ENCODE measurements around the gene EFCAB5.
A peak's percentile ranks its signal among the peaks of the same experiment; 100 is the strongest.
"Not testable (repeated sequence)": the region's sequence is repeated elsewhere in the genome, so short reads cannot be mapped to it uniquely, and the experiment has no call there.

EFCAB5 gene

DNA sequence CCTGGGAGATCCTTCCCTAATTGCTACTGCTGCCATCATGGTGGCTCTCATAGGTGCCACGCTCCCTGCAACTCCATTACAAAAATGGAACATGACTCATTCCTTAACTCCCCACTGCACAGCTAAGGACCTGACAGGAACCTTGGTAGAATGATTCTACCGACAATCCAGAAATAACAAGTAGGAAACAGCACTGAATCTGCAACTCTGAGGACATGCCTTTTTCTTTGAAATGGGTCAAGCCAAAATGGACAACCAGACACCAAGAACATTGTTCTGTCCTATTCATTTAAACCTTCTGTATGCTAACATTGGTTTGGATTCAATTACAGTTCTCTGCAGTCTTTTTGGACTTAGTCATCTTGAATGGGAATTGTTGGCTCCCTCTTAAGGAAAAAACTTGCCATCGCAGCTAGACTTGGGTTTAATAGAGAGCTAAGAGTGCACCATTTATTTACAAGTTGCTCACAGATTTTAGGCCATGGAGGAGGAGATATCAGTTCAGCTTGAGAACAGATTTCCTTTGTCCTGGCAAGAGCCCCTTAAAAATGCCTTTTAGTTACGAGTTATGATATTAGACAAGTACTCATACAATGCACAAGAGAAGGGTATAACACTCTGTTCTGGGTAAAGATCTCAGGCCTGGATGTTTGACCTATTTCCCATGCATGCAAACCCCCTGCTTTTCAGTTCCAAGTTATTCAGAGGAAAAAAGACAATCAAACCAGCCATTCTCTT is 154.2 kb downstream of the EFCAB5 start:
- Histone ChIP-seq H3K9me3 (ENCODE audit: low read length) (peaks cover 3% of the 10 kb centered on the region), H3K4me3 (ENCODE audit: low read length) (no peak overlapping the region), H3K4me1 (ENCODE audit: insufficient read depth, low read length) (no peaks in the 10 kb centered on the region), H3K27me3 (ENCODE audit: insufficient read depth, low read length) (peaks cover 11% of the 10 kb centered on the region), H2AFZ (ENCODE audit: low read depth, low read length) (no peak overlapping the region), H3K36me3 (ENCODE audit: insufficient read depth, low read length) (no peaks in the 10 kb centered on the region)

DNA sequence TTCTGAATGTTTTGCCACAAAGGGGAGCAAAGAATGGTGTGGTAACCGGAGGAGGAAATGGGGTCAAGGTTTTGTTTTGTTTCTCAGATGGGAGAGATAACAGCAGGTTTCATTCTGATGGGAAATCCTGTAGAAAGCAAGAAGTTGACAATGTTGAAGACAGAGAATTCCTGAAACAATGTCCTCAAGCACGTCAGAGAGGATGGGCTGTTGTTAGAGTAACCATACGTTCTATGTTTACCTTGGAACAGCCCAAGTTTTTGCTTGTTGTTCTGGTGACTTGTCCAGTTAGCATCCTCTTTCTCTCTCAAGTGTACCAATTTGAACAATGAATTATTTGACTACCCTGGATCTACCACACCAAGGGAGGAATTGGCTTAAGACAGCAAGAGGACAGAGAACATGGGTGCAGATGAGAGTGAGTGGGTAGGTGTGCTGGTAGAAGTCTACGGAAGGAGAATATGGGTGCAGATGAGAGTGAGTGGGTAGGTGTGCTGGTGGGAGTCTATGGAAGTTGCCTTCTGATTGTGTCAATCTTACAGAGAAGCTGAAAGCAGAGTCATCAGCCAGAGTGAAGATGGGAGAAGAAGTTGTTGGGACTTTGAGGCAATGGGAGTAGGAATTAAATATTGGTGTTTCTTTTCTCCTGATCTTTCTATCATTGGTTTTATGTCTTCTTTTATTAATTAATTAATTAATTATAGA is 160.4 kb downstream of the EFCAB5 start:
- no peak overlapping the region for H2AFZ ChIP-seq (ENCODE audit: low read depth, low read length)
- H3K27me3 ChIP-seq (ENCODE audit: insufficient read depth, low read length) = peaks cover 12% of the 10 kb centered on the region
- H3K4me1 ChIP-seq (ENCODE audit: insufficient read depth, low read length) = peaks cover 16% of the 10 kb centered on the region
- H3K36me3 ChIP-seq (ENCODE audit: insufficient read depth, low read length) = no peaks in the 10 kb centered on the region
- H3K9me3 ChIP-seq (ENCODE audit: low read length) = peaks cover 3% of the 10 kb centered on the region
- no peak overlapping the region for H3K4me3 ChIP-seq (ENCODE audit: low read length)

DNA sequence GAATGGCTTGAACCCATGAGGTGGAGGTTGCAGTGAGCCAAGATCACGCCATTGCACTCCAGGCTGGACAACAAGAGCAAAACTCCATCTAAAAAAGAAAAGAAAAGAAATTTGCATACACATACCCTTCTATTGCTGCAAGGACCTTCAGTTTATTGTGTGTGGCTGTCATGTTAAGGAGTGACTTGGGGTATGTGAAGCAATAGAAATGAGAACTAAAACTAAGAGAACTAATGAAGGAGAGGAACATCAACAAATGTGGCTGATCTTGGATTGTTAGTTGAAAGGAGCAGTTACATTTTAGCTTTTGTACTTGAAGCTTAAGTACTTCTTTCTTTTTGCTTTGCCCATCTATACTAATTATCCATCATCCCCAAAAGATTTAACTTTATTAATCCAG is 162.5 kb downstream of the EFCAB5 start:
- peaks cover 3% of the 10 kb centered on the region for H3K9me3 ChIP-seq (ENCODE audit: low read length)
- peak overlapping the region; percentile 32 for H3K4me3 ChIP-seq (ENCODE audit: low read length)
- H3K36me3 ChIP-seq (ENCODE audit: insufficient read depth, low read length) = no peaks in the 10 kb centered on the region
- H3K4me1 ChIP-seq (ENCODE audit: insufficient read depth, low read length) = peaks cover 16% of the 10 kb centered on the region
- H3K27me3 ChIP-seq (ENCODE audit: insufficient read depth, low read length) = peaks cover 12% of the 10 kb centered on the region
- H2AFZ ChIP-seq (ENCODE audit: low read depth, low read length) = no peak overlapping the region

DNA sequence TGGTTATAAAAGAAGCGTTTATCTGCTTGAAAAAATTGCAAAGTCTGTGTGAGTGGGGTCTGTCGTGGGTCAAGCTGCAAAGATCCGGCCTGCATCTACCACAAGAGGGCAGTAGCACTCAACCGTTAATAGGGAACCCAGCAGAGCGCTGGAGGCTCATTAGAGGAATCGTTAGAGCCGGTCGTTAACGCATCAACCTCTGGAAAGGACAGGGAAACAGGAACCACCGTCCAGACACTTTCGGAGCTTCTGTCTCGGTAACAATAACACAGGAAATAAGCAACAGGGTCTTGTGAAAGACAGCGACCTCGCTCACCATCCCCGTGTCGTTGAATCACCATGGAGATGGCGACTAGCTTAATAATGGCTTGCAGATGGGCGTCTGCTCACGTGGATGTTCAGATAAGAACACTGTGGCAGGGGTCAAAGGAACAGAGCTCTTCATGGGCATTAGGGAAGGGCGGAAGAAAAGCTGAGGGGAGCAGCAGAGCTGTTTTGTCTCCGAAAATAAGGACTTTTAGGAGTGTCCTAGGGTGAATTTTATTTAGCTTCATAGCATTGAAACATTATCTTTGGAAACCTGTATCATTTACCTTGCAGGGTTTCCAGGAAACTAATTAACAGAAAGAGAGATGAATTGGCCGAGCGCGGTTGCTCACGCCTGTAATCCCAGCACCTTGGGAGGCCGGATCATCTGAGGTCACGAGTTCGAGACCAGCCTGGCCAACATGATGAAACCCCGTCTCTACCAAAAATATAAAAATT is 163.3 kb downstream of the EFCAB5 start:
- H3K27me3 ChIP-seq (ENCODE audit: insufficient read depth, low read length) = peaks cover 7% of the 10 kb centered on the region
- H2AFZ ChIP-seq (ENCODE audit: low read depth, low read length) = peak overlapping the region; percentile 15

DNA sequence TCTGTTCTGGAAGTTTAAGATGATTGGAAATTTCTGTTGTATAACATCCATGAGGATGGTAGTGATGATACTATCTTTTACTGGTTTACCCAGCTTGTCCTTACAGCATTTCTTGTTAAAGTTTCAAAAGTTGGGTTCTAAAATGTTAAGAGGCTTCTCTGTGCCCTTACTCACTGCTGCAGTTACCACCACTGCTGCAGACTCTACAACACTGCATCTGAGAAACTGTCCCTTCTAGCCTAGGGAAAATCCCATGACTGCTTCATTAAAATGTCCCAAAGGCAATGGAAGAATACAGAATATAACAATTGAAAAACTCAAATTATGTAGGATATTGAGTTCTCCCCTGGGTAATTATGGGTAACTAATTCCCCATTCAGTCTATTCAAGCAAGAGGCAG is 171.4 kb downstream of the EFCAB5 start:
- Histone ChIP-seq H3K36me3 (ENCODE audit: insufficient read depth, low read length) (no peaks in the 10 kb centered on the region), H3K4me1 (ENCODE audit: insufficient read depth, low read length) (peaks cover 5% of the 10 kb centered on the region), H2AFZ (ENCODE audit: low read depth, low read length) (no peak overlapping the region), H3K4me3 (ENCODE audit: low read length) (no peak overlapping the region), H3K27me3 (ENCODE audit: insufficient read depth, low read length) (no peaks in the 10 kb centered on the region), H3K9me3 (ENCODE audit: low read length) (no peaks in the 10 kb centered on the region)

More for the DNA sequence above, 163.3 kb downstream of the EFCAB5 start:
- Histone ChIP-seq H3K9me3 (ENCODE audit: low read length) (no peaks in the 10 kb centered on the region), H3K4me3 (ENCODE audit: low read length) (peak overlapping the region; percentile 32), H3K36me3 (ENCODE audit: insufficient read depth, low read length) (no peaks in the 10 kb centered on the region), H3K4me1 (ENCODE audit: insufficient read depth, low read length) (peaks cover 16% of the 10 kb centered on the region)

DNA sequence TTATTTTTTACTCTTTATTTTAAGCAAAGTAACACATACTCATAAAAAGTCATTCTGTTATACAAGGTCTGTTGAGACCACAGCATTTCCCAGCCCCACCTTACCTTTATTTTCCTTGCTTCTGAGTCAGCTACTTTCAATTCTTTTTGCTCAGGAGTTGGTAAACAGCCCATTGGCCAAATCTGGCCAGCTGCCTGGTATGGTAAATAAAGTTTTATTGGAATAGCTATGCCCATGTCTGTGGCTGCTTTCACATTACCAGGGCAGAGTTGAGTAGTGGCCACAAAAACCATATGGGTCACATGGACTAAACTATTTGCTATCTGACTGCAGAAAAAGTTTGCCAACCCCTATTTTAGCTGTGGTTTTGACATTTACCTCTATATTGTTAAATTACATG is 171.8 kb downstream of the EFCAB5 start:
- H2AFZ ChIP-seq (ENCODE audit: low read depth, low read length) = no peak overlapping the region
- no peaks in the 10 kb centered on the region for H3K36me3 ChIP-seq (ENCODE audit: insufficient read depth, low read length)
- peaks cover 9% of the 10 kb centered on the region for H3K4me1 ChIP-seq (ENCODE audit: insufficient read depth, low read length)
- H3K27me3 ChIP-seq (ENCODE audit: insufficient read depth, low read length) = no peaks in the 10 kb centered on the region
- no peak overlapping the region for H3K4me3 ChIP-seq (ENCODE audit: low read length)
- H3K9me3 ChIP-seq (ENCODE audit: low read length) = no peaks in the 10 kb centered on the region

DNA sequence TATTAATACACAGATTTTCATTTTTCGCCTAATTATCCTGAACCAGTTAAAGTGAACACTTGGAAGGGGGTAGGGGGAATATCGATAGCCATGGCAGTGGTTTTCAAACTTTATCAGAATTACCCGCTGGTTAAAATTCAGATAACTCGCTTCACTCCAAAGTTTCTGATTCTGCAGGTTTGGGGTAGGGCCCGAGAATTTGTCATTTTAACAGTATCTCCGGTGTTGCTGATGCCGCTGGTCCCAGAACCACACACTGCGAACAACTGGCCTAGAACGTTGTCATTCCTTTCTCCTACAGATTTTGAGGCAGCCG is 174.9 kb downstream of the EFCAB5 start:
- Histone ChIP-seq H3K4me3 (ENCODE audit: low read length) (peak overlapping the region; percentile 72), H2AFZ (ENCODE audit: low read depth, low read length) (peak overlapping the region; percentile 42), H3K4me1 (ENCODE audit: insufficient read depth, low read length) (peaks cover 9% of the 10 kb centered on the region), H3K27me3 (ENCODE audit: insufficient read depth, low read length) (no peaks in the 10 kb centered on the region), H3K9me3 (ENCODE audit: low read length) (no peaks in the 10 kb centered on the region), H3K36me3 (ENCODE audit: insufficient read depth, low read length) (peaks cover 21% of the 10 kb centered on the region)

DNA sequence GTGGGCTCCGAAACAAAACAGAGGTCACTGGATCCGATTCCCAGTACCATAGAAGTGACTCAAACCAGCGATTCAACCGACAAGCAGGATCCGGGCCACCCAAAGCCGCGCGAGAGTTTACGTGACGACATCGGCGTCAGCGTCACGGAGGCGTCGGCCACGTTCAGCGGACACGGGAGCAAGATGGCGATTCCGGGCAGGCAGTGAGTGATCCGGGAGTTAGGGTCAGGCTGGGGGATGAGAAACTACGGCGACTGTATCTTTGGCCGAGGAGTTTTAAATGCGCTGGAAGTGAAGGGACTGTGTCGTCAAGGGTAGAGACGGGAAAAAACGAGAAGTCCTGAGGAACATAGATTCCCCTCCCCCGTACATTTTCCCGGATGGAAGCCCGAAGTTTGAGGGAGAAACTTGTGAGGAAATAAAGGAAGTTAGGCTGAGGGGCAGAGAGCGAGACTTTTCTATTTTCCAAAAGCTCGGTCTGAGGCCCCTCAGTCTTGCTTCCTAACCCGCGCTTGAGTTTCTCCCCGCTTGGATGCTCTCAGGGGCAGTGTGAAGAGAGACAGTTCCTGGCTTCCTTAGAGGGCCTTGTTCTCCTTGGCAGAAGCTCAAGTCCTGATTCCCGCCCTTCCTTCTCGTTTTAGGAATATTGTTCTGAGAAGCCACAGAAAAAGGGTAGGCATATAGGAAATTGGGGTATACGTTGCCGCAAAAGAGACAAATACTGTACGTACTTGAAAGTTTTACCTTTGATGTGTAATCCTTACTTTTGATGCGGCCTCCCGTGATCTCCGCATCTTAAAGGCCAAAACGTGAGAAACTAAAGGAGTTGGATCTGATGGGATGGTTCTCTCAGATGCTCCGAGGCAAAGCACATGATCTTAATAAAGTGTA is 175.5 kb downstream of the EFCAB5 start, which contains the start of gene NSRP1:
Gene NSRP1, plus strand, starts transcription at position 156 of the 891 bp plus-strand sequence. Its CDS starts 28 bp downstream, at position 184.
- peaks cover 9% of the 10 kb centered on the region for H3K4me1 ChIP-seq (ENCODE audit: insufficient read depth, low read length)
- H3K4me3 ChIP-seq (ENCODE audit: low read length) = peak within 1 kb of the TSS; percentile 72
- no peaks in the 10 kb centered on the region for H3K27me3 ChIP-seq (ENCODE audit: insufficient read depth, low read length)
- peaks cover 24% of the 10 kb centered on the region for H3K36me3 ChIP-seq (ENCODE audit: insufficient read depth, low read length)
- H3K9me3 ChIP-seq (ENCODE audit: low read length) = no peaks in the 10 kb centered on the region
- H2AFZ ChIP-seq (ENCODE audit: low read depth, low read length) = peak within 1 kb of the TSS; percentile 42

DNA sequence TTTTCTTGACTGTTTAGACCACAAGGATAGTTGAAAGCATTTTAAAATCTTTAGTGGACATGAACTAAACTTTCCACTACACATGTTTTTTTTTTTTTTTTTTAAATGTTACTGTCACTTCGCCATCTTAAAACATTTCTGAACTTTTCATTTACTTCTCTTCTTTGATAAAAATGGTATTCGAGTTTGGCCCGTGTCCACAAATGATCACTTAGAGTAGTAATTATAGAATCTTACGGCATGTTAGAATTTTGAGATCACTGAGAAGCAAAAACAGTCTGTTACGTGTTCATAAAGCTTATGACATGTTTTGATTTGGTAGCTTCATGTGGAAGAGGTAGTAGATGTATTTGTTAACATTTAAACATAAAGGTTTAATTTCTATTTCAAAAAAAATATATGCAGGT is 176.2 kb downstream of the EFCAB5 start:
- Histone ChIP-seq H3K9me3 (ENCODE audit: low read length) (no peaks in the 10 kb centered on the region), H2AFZ (ENCODE audit: low read depth, low read length) (no peak overlapping the region), H3K4me3 (ENCODE audit: low read length) (peak overlapping the region; percentile 72), H3K27me3 (ENCODE audit: insufficient read depth, low read length) (no peaks in the 10 kb centered on the region), H3K4me1 (ENCODE audit: insufficient read depth, low read length) (peaks cover 9% of the 10 kb centered on the region), H3K36me3 (ENCODE audit: insufficient read depth, low read length) (peaks cover 29% of the 10 kb centered on the region)

DNA sequence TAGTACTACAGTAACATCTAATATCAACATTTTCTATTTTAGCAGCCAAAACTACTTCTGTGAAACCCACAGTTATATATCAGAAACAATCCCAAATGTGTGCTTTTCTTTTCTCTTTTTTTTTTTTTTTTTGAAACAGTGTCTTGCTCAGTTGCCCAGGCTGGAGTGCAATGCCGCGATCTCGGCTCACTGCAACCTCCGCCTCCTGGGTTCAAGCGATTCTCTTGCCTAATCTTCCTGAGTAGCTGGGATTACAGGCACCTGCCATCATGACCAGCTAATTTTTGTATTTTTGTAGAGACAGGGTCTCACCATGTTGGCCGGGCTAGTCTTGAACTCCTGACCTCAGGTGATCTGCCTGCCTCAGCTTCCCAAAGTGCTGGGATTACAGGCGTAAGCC is 177.2 kb downstream of the EFCAB5 start:
- H3K9me3 ChIP-seq (ENCODE audit: low read length); H2AFZ ChIP-seq (ENCODE audit: low read depth, low read length); H3K27me3 ChIP-seq (ENCODE audit: insufficient read depth, low read length); H3K4me1 ChIP-seq (ENCODE audit: insufficient read depth, low read length): not testable (repeated sequence)
- H3K36me3 ChIP-seq (ENCODE audit: insufficient read depth, low read length) = peaks cover 31% of the 10 kb centered on the region
- peak overlapping the region; percentile 72 for H3K4me3 ChIP-seq (ENCODE audit: low read length)

DNA sequence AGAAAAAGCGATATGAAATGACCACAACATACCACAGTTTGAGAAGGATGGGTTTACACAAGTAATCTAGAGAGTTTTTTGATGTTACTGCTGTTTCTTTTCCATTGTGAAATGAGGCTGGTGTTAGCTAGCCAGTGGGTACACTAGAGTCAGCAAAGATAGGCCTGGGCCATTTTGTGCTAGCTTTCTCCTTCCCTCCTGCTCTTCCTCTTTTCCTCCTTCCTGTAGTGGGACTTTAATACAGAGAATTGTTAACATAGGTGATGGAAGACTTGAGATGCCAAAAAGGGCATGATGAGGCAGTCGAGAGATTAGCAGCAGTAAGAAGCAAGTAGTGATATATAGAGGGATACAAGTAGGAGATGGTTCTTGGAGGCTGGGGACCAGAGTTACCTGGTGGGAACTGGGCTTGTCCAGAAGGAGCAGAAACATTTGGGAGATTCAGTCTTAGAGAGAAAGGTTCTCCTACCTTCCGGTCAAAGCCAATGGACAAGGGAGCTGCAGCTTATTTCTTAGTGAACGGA is 182.9 kb downstream of the EFCAB5 start:
- Histone ChIP-seq H3K4me1 (ENCODE audit: insufficient read depth, low read length) (no peaks in the 10 kb centered on the region), H3K36me3 (ENCODE audit: insufficient read depth, low read length) (peaks cover 56% of the 10 kb centered on the region), H3K4me3 (ENCODE audit: low read length) (no peak overlapping the region), H3K9me3 (ENCODE audit: low read length) (no peaks in the 10 kb centered on the region), H2AFZ (ENCODE audit: low read depth, low read length) (no peak overlapping the region), H3K27me3 (ENCODE audit: insufficient read depth, low read length) (no peaks in the 10 kb centered on the region)

DNA sequence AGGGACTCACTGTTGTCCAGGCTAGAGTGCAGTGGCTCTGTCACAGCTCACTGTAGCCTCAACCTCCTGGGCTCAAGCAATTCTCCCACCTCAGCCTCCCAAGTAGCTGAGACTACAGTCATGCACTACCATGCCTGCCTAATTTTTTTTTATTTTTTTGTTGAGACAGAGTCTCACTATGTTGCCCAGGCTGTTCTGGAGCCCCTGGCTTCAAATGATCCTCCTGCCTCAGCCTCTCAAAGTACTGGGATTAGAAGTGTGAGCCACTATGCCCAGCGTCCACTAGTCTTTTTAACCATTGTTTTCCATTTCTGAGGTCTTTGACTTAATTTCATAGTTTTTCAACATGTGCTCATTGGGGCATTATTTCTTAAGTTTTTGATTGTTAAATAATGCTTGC is 188.7 kb downstream of the EFCAB5 start:
- no peak overlapping the region for H2AFZ ChIP-seq (ENCODE audit: low read depth, low read length)
- H3K4me1 ChIP-seq (ENCODE audit: insufficient read depth, low read length) = no peaks in the 10 kb centered on the region
- H3K4me3 ChIP-seq (ENCODE audit: low read length) = no peak overlapping the region
- H3K27me3 ChIP-seq (ENCODE audit: insufficient read depth, low read length) = no peaks in the 10 kb centered on the region
- H3K36me3 ChIP-seq (ENCODE audit: insufficient read depth, low read length) = peaks cover 51% of the 10 kb centered on the region
- H3K9me3 ChIP-seq (ENCODE audit: low read length) = peaks cover 2% of the 10 kb centered on the region

Measured in neuron (in vitro differentiated cells).